Panc1 (cell line): Measurements from ENCODE around the gene ALDH1B1. TPM values are rescaled to one million over a fixed set of nuclear protein-coding genes. Genes with fewer than 3 reads are reported as not detected.

ENCODE experiments used
- ATAC-seq: fragments of 200-7000 bp; cut with Tn5 transposase; 2 replicates; pipeline ENCODE4 v1.9.1; 2020; ENCODE audit warnings: mild to moderate bottlenecking, moderate library complexity
- BruUV-seq: library from RNA; stranded (reverse); fragments of 400-500 nt; replicated peaks from 2 replicates; lab custom pipeline; 2021; lab: Mats Ljungman, UMichigan
- CTCF ChIA-PET: fragments of 300-600 bp; sonication (Branson Sonifier 250); formaldehyde crosslinking; loops from one replicate; lab custom pipeline; 2022; ENCODE audit warnings: antibody characterized with exemption; lab: Charles Lee
- POLR2A ChIA-PET: fragments of 300-600 bp; sonication (Branson Sonifier 250); formaldehyde crosslinking; loops from one replicate; lab custom pipeline; 2022; ENCODE audit warnings: antibody characterized with exemption; lab: Charles Lee
- DNase-seq: peaks from one replicate; pipeline ENCODE4 v3.0.0-alpha.2; 2010; ENCODE audit warnings: low read depth, low spot score
- H3K27ac ChIP-seq: 2 replicates; pipeline ENCODE4 v1.5.1; 2011; ENCODE audit warnings: mild to moderate bottlenecking, low read length, inconsistent platforms
- H3K27me3 ChIP-seq: fragments of 200-500 bp; sonication (Bioruptor generic); 2 replicates; pipeline ENCODE4 v1.6.0; 2014; ENCODE audit warnings: low read length, inconsistent platforms; ENCODE audit not compliant: control insufficient read depth, insufficient read depth
- H3K36me3 ChIP-seq: fragments of 200-500 bp; sonication (Bioruptor generic); 2 replicates; pipeline ENCODE4 v1.5.1; 2014; ENCODE audit warnings: inconsistent platforms, mild to moderate bottlenecking, low read length, moderate library complexity; ENCODE audit not compliant: control insufficient read depth, insufficient read depth
- H3K4me1 ChIP-seq: 2 replicates; pipeline ENCODE4 v1.5.1; 2011; ENCODE audit warnings: inconsistent platforms, mild to moderate bottlenecking, low read length, moderate library complexity; ENCODE audit not compliant: control insufficient read depth, insufficient read depth
- H3K4me3 ChIP-seq, 2 experiments: 2 replicates each; pipeline ENCODE4 v1.5.1; 2011 to 2012; ENCODE audit warnings: low read depth in 2 of 2, low read length in 2 of 2, mild to moderate bottlenecking in 2 of 2, inconsistent platforms in 1 of 2, moderate library complexity in 1 of 2
- H3K9me3 ChIP-seq: fragments of 200-500 bp; sonication (Bioruptor generic); 2 replicates; pipeline ENCODE4 v1.5.1; 2014; ENCODE audit warnings: low read depth, mild to moderate bottlenecking, inconsistent platforms, low read length, moderate library complexity; ENCODE audit not compliant: control insufficient read depth, insufficient read depth
- POLR2AphosphoS5 ChIP-seq: IDR thresholded peaks from 2 replicates; pipeline ENCODE4 v1.6.1; 2012; ENCODE audit warnings: mild to moderate bottlenecking, low read depth, low read length, moderate library complexity
- SIN3A ChIP-seq: IDR thresholded peaks from 2 replicates; pipeline ENCODE4 v1.6.1; 2012; ENCODE audit warnings: low read depth, mild to moderate bottlenecking, low read length, moderate library complexity, borderline replicate concordance; ENCODE audit not compliant: insufficient read depth
- TCF7L2 ChIP-seq: IDR thresholded peaks from 2 replicates; pipeline ENCODE4 v1.6.1; 2011; ENCODE audit warnings: mild to moderate bottlenecking, low read depth, low read length, inconsistent platforms
- in situ Hi-C: cut with HindIII; loops from 2 replicates; pipeline ENCODE4 v1.10.0; 2016; ENCODE audit warnings: low sequenced_read_pairs, low pct_unique_long_range_greater_than_20kb
- intact Hi-C: fragments of 100-400 bp; cut with micrococcal nuclease; formaldehyde crosslinking; loops from one replicate; pipeline ENCODE4 v1.10.0; 2022; ENCODE audit not compliant: unreplicated experiment
- total RNA-seq: library from RNA; stranded (reverse); gene quantifications from one replicate; pipeline ENCODE4 v1.2.1, GENCODE V29; 2021; ENCODE audit not compliant: unreplicated experiment
- TF ChIP-seq, protein P1 (sequence below), 2 experiments: IDR thresholded peaks; 2 replicates each; pipeline ENCODE4 v1.6.1; 2011 to 2012; ENCODE audit warnings: low read depth in 2 of 2, control low read depth in 1 of 2, low read length in 1 of 2, mild to moderate bottlenecking in 1 of 2, moderate library complexity in 1 of 2; ENCODE audit not compliant: insufficient read depth in 1 of 2
- TF ChIP-seq, protein P2 (sequence below): fragments of 450-650 bp; IDR thresholded peaks from 2 replicates; pipeline ENCODE4 v1.5.1; 2017; ENCODE audit warnings: mild to moderate bottlenecking

Gene ALDH1B1
- total RNA-seq, 1 experiment from 2014 or later, result 34.2 TPM

DNA sequence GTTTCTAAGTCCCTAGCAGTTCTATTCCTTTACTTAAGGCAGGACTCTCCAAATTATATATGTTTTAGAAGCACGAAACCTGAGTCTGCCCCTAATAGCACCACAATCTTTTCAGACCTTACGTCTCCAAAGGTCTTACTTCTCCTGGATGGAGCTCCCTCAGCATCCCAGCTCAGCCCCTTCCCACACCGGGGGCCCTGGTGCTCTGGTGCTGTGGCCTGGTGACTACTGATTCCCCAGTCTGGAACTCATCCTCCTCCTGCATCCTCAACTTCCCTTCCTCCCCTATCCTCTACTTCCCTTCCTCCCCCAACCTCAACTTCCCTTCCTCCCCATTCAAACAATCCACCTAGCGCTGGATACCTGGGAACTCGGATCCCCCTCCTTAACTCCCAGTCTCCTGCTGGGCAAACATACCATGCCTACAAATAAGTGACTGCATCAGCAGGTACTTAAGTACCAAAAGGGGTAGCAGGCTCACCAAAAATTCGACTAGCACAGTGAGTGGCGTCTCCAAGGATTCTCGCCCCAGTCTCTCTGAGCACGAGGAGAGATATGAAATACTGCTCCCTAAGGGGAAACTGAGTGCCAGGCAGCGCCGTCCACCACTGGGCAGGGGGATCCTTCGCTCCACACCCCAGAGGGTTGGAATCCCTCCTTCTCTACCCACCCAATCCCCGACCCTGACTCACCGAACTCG, 30.9 kb downstream of the ALDH1B1 start:
- H3K27ac ChIP-seq, result peak overlapping the region; percentile 51; the same call in 1 of the 2 replicates
- H3K4me3 ChIP-seq, result peak overlapping the region; percentile 32 to 46; a peak in 3 of 4 replicates
- in situ Hi-C loops (no loop called here), intact Hi-C loops (no loop called here)
- H3K9me3 ChIP-seq, result no peaks in the 10 kb centered on the region
- no peaks in the 10 kb centered on the region for H3K4me1 ChIP-seq
- no TSS peak for BruUV-seq
- no peaks in the 10 kb centered on the region for H3K27me3 ChIP-seq
- POLR2A ChIA-PET, result no interaction called here
- TF ChIP-seq POLR2AphosphoS5 (no peak), TCF7L2 (no peak), SIN3A (no peak)
- TF ChIP-seq, protein P1, sequence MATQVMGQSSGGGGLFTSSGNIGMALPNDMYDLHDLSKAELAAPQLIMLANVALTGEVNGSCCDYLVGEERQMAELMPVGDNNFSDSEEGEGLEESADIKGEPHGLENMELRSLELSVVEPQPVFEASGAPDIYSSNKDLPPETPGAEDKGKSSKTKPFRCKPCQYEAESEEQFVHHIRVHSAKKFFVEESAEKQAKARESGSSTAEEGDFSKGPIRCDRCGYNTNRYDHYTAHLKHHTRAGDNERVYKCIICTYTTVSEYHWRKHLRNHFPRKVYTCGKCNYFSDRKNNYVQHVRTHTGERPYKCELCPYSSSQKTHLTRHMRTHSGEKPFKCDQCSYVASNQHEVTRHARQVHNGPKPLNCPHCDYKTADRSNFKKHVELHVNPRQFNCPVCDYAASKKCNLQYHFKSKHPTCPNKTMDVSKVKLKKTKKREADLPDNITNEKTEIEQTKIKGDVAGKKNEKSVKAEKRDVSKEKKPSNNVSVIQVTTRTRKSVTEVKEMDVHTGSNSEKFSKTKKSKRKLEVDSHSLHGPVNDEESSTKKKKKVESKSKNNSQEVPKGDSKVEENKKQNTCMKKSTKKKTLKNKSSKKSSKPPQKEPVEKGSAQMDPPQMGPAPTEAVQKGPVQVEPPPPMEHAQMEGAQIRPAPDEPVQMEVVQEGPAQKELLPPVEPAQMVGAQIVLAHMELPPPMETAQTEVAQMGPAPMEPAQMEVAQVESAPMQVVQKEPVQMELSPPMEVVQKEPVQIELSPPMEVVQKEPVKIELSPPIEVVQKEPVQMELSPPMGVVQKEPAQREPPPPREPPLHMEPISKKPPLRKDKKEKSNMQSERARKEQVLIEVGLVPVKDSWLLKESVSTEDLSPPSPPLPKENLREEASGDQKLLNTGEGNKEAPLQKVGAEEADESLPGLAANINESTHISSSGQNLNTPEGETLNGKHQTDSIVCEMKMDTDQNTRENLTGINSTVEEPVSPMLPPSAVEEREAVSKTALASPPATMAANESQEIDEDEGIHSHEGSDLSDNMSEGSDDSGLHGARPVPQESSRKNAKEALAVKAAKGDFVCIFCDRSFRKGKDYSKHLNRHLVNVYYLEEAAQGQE (IDR thresholded peaks at IDR 0.05; ENCODE audit: insufficient read depth in 1 of 2, low read depth in 2 of 2, low read length in 1 of 2), result no peak
- TF ChIP-seq, protein P2, sequence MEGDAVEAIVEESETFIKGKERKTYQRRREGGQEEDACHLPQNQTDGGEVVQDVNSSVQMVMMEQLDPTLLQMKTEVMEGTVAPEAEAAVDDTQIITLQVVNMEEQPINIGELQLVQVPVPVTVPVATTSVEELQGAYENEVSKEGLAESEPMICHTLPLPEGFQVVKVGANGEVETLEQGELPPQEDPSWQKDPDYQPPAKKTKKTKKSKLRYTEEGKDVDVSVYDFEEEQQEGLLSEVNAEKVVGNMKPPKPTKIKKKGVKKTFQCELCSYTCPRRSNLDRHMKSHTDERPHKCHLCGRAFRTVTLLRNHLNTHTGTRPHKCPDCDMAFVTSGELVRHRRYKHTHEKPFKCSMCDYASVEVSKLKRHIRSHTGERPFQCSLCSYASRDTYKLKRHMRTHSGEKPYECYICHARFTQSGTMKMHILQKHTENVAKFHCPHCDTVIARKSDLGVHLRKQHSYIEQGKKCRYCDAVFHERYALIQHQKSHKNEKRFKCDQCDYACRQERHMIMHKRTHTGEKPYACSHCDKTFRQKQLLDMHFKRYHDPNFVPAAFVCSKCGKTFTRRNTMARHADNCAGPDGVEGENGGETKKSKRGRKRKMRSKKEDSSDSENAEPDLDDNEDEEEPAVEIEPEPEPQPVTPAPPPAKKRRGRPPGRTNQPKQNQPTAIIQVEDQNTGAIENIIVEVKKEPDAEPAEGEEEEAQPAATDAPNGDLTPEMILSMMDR, result no peak
- CTCF ChIA-PET, result no interaction called here
- H3K36me3 ChIP-seq, result no peaks in the 10 kb centered on the region
- DNase-seq, result no peak
- peak; percentile 4; the same call in 1 of the 2 replicates for ATAC-seq

DNA sequence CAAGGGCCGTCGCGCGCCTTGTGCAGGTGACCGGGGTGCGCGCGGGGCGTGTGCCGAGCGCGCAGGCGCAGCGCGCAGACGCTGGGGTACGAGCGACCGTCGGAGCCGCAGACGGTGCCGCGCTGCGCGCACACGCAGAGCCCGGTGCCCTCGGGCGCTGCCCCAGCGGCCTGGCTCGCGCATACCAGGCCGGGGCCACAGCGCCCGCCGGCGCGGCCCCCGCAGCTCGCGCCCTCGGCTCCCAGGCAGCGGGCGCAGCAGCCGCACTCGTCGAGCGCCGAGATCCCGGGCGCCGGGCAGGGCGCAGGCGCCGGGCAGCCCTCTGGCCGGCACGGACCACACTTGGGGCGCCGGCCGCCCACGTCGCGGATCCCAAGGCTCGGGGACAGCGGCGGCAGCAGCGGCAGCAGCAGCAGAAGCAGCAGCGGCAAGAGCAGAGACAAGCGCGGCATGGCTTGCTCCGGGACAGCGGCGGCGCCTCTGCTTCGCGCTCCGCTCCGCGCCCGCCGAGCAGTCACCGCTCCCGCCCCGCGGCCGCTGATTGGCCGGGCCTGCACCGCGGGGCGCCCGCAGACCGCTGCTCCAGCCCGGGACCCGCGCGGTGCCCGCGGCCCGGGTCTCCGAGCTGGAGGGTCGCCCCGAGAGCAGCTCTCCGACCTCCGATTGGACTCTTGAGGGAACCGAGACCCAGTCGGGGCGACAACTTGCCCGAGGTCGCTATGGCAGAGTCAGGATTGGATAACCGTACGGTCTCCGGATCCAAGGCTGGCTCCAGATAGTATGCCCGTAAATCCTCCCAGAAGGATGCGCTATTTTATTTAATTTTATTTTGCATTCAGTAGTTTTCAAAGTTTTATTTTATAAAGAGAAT, 31.7 kb downstream of the ALDH1B1 start, which contains the start of gene IGFBPL1:
TSS of gene IGFBPL1 (minus strand) at position 482 of the 871 bp plus-strand sequence. CDS start at position 452, 30 bp downstream.
- POLR2A ChIA-PET, result no interaction called here
- in situ Hi-C loops, result no loop called here

More for the DNA sequence above, 31.7 kb downstream of the ALDH1B1 start, which contains the start of gene IGFBPL1:
- H3K4me3 ChIP-seq, result peak within 1 kb of the TSS; percentile 46
- H3K36me3 ChIP-seq, result no peaks in the 10 kb centered on the region
- CTCF ChIA-PET, result no interaction called here
- ATAC-seq, result peak; percentile 91
- H3K27ac ChIP-seq, result peak within 1 kb of the TSS; percentile 51; the same call in 1 of the 2 replicates
- no peaks in the 10 kb centered on the region for H3K9me3 ChIP-seq
- intact Hi-C loops, result no loop called here
- H3K27me3 ChIP-seq, result no peaks in the 10 kb centered on the region
- no TSS peak for BruUV-seq
- H3K4me1 ChIP-seq, result no peaks in the 10 kb centered on the region
- DNase-seq, result no peak
- TF ChIP-seq TCF7L2 (no peak), SIN3A (no peak), POLR2AphosphoS5 (no peak)
- TF ChIP-seq, protein P2, result no peak
- TF ChIP-seq, protein P1 (IDR thresholded peaks at IDR 0.05; ENCODE audit: insufficient read depth in 1 of 2, low read depth in 2 of 2, low read length in 1 of 2), result no peak
